HG03095 (cell line): ENCODE results near the gene GRID1.

Experiments
- ATAC-seq: cut with Tn5 transposase; IDR thresholded peaks from one replicate; pipeline ENCODE4 v1.9.1; 2021; ENCODE audit warnings: moderate library complexity; ENCODE audit not compliant: unreplicated experiment

The GRID1 gene

GRCh38 chr10:86340176-86340990, 26.2 kb downstream of the GRID1 start:
- no peak for ATAC-seq

- ATAC-seq = no peak
These were observed 27.2 kb downstream of the GRID1 start for GRCh38 chr10:86339226-86339865.

GRCh38 chr10:86337121-86337601, 29.4 kb downstream of the GRID1 start:
- no peak for ATAC-seq

GRCh38 chr10:86336341-86336740, 30.3 kb downstream of the GRID1 start:
- ATAC-seq = no peak

- no peak for ATAC-seq
These were observed 30.8 kb downstream of the GRID1 start for GRCh38 chr10:86335831-86336230.

- no peak for ATAC-seq
These were observed 31.3 kb downstream of the GRID1 start for GRCh38 chr10:86335257-86335656.

GRCh38 chr10:86334488-86335085, 32.0 kb downstream of the GRID1 start:
- no peak for ATAC-seq

- no peak for ATAC-seq
These were observed 32.6 kb downstream of the GRID1 start for GRCh38 chr10:86333826-86334487.

- no peak for ATAC-seq
These were observed 34.7 kb downstream of the GRID1 start for GRCh38 chr10:86331861-86332260.

- ATAC-seq = no peak
These were observed 35.5 kb downstream of the GRID1 start for GRCh38 chr10:86330778-86331763.

- ATAC-seq = no peak
These were observed 36.5 kb downstream of the GRID1 start for GRCh38 chr10:86329896-86330680.

- ATAC-seq = no peak
These were observed 37.4 kb downstream of the GRID1 start for GRCh38 chr10:86329093-86329710.

- ATAC-seq = no peak
These were observed 38.5 kb downstream of the GRID1 start for GRCh38 chr10:86327954-86328725.

- ATAC-seq = no peak
These were observed 41.4 kb downstream of the GRID1 start for GRCh38 chr10:86325158-86325557.

GRCh38 chr10:86321568-86321967, 45.0 kb downstream of the GRID1 start:
- no peak for ATAC-seq

GRCh38 chr10:86319676-86320075, 46.9 kb downstream of the GRID1 start:
- ATAC-seq = no peak

GRCh38 chr10:86317949-86318725, 48.5 kb downstream of the GRID1 start:
- ATAC-seq = no peak
